Measurements from ENCODE around the gene CNOT1. TPM values are rescaled to one million over a fixed set of nuclear protein-coding genes. Genes with fewer than 3 reads are reported as not detected.
A peak's percentile ranks its signal among the peaks of the same experiment; 100 is the strongest.

The CNOT1 gene
- total RNA-seq, 4 donors from 2014 or later = 69.4 to 173 (median 151) TPM

DNA sequence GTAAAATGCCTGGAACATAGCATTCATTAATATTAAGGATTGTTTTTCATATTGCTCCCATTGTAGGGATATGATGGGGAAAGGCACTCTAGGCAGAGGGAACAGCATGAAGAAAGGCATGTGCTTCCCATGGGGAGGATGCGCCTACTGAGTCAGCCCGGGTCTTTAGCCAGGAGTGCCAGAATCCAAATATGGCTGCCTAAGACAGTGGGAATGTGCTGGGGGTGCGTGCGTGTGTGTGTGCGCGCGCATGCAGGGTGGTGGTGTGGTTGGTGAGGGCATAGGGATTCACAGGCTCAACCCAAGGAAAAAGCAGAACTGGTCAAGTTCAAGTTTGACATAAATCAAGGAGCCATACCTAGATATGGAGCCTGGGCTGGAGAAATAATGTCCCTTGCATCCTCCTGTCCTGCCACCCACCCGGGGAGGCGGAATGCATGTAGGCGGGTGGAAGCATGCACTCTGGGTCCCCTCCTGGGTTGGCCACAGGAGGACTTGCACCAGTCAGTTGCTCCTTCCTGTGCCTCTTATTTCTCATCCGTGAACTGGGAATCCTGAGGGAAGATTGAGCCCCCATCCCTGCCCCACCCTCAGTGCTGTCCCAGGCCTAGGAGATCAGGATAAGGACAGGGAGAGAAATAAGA is 148.3 kb downstream of the CNOT1 start:
- DNase-seq = no peak
- Histone ChIP-seq H3K27ac (no peak overlapping the region), H3K4me3 (no peak overlapping the region), H3K36me3 (no peaks in the 10 kb centered on the region), H3K4me1 (no peaks in the 10 kb centered on the region), H3K9me3 (no peaks in the 10 kb centered on the region), H3K27me3 (no peaks in the 10 kb centered on the region)
- intact Hi-C loops (cut with DNase I; ENCODE audit: low total_unique reads) = no loop called here
- TF ChIP-seq POLR2A (IDR thresholded peaks at IDR 0.05) (no peak), CTCF (IDR thresholded peaks at IDR 0.05) (no peak)

GRCh38 chr16:58478427-58478826 is 151.2 kb downstream of the CNOT1 start:
- no peak overlapping the region for H3K27ac ChIP-seq
- H3K4me1 ChIP-seq = no peaks in the 10 kb centered on the region
- TF ChIP-seq CTCF (IDR thresholded peaks at IDR 0.05) = no peak
- no peak for TF ChIP-seq POLR2A (IDR thresholded peaks at IDR 0.05)
- no peak overlapping the region for H3K4me3 ChIP-seq
- H3K36me3 ChIP-seq = no peaks in the 10 kb centered on the region
- H3K9me3 ChIP-seq = no peaks in the 10 kb centered on the region
- no peak for DNase-seq
- H3K27me3 ChIP-seq = no peaks in the 10 kb centered on the region
- intact Hi-C loops (cut with DNase I; ENCODE audit: low total_unique reads) = no loop called here

- DNase-seq = no peak
- no peak for TF ChIP-seq CTCF (IDR thresholded peaks at IDR 0.05)
- no peak for TF ChIP-seq POLR2A (IDR thresholded peaks at IDR 0.05)
- intact Hi-C loops (cut with DNase I; ENCODE audit: low total_unique reads) = no loop called here
- Histone ChIP-seq H3K4me3 (no peak overlapping the region), H3K4me1 (no peaks in the 10 kb centered on the region), H3K27ac (no peak overlapping the region), H3K9me3 (no peaks in the 10 kb centered on the region), H3K36me3 (no peaks in the 10 kb centered on the region), H3K27me3 (no peaks in the 10 kb centered on the region)
Observed at GRCh38 chr16:58476791-58477190, 152.8 kb downstream of the CNOT1 start.

- no peak for DNase-seq
- no peaks in the 10 kb centered on the region for H3K36me3 ChIP-seq
- intact Hi-C loops (cut with DNase I; ENCODE audit: low total_unique reads) = no loop called here
- H3K4me1 ChIP-seq = no peaks in the 10 kb centered on the region
- peak overlapping the region in 1 of 2 donors; percentile 10 for H3K27ac ChIP-seq
- H3K9me3 ChIP-seq = no peaks in the 10 kb centered on the region
- no peaks in the 10 kb centered on the region for H3K27me3 ChIP-seq
- TF ChIP-seq POLR2A (IDR thresholded peaks at IDR 0.05) (no peak), CTCF (IDR thresholded peaks at IDR 0.05) (no peak)
- H3K4me3 ChIP-seq = no peak overlapping the region
Observed at GRCh38 chr16:58475091-58475619, 154.5 kb downstream of the CNOT1 start.

DNA sequence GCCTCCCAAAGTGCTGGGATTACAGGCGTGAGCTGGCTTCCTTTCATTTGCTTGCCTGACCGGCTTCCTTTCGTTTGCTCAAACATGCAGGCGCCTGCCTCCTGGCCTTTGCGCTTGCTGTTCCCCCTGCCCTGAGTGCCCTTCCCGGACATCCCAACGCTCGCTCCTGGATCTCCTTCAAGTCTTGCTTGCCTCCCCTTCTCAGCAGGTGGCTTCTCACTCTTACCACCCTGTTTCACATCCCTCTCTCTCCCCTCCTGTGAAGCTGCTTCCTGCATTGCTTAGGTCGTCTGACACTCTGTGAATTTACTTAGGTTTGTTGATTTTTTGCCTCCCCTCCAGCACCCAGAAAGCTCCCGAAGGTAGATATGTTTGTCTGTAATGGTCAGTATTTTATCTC is 155.3 kb downstream of the CNOT1 start:
- Histone ChIP-seq H3K36me3 (no peaks in the 10 kb centered on the region), H3K4me1 (no peaks in the 10 kb centered on the region), H3K27me3 (no peaks in the 10 kb centered on the region), H3K4me3 (no peak overlapping the region), H3K27ac (no peak overlapping the region), H3K9me3 (no peaks in the 10 kb centered on the region)
- no peak for TF ChIP-seq POLR2A (IDR thresholded peaks at IDR 0.05)
- no peak for TF ChIP-seq CTCF (IDR thresholded peaks at IDR 0.05)
- intact Hi-C loops (cut with DNase I; ENCODE audit: low total_unique reads) = no loop called here
- no peak for DNase-seq
